ENCODE data around the gene TRABD2B.

Gene TRABD2B

GRCh38 chr1:47816325-47817071 is 180.7 kb downstream of the TRABD2B start:
- no peak for DNase-seq (ENCODE audit: low read depth in 1 of 2, low spot score in 1 of 2)
- no peak for TF ChIP-seq JUND (IDR thresholded peaks at IDR 0.05; ENCODE audit: low read depth)
- in situ Hi-C loops (cut with HindIII; ENCODE audit: low pct_unique_long_range_greater_than_20kb, low sequenced_read_pairs), result no loop called here

- DNase-seq (ENCODE audit: low read depth in 1 of 2, low spot score in 1 of 2), result no peak
- in situ Hi-C loops (cut with HindIII; ENCODE audit: low pct_unique_long_range_greater_than_20kb, low sequenced_read_pairs), result no loop called here
- TF ChIP-seq JUND (IDR thresholded peaks at IDR 0.05; ENCODE audit: low read depth), result no peak
Measured at GRCh38 chr1:47814612-47815395, 182.4 kb downstream of the TRABD2B start.

DNA sequence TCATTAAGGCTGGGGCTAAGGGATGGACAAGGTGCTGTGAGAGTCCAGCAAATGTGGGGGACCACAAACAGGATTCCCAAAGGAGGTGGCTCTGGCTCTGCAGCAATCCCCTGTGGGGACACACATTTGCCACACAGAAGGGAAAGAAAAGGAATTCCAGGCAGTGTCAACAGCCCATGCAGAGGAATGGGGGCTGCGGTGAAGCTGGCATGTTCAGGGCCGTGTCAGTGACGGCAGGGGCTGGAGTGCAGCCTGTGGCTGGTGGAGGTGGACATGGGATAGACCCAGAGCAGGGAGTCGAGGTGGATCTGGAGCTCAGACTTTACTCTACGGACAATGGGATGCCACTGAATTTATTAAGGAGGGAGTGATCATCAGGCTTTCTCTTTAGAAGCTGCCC is 183.2 kb downstream of the TRABD2B start:
- DNase-seq (ENCODE audit: low read depth in 1 of 2, low spot score in 1 of 2), result no peak
- in situ Hi-C loops (cut with HindIII; ENCODE audit: low pct_unique_long_range_greater_than_20kb, low sequenced_read_pairs), result no loop called here
- TF ChIP-seq JUND (IDR thresholded peaks at IDR 0.05; ENCODE audit: low read depth), result no peak

GRCh38 chr1:47812904-47813514 is 184.2 kb downstream of the TRABD2B start:
- in situ Hi-C loops (cut with HindIII; ENCODE audit: low pct_unique_long_range_greater_than_20kb, low sequenced_read_pairs), result no loop called here
- no peak for DNase-seq (ENCODE audit: low read depth in 1 of 2, low spot score in 1 of 2)
- no peak for TF ChIP-seq JUND (IDR thresholded peaks at IDR 0.05; ENCODE audit: low read depth)

GRCh38 chr1:47810964-47811682 is 186.1 kb downstream of the TRABD2B start:
- TF ChIP-seq JUND (IDR thresholded peaks at IDR 0.05; ENCODE audit: low read depth), result no peak
- DNase-seq (ENCODE audit: low read depth in 1 of 2, low spot score in 1 of 2), result no peak
- in situ Hi-C loops (cut with HindIII; ENCODE audit: low pct_unique_long_range_greater_than_20kb, low sequenced_read_pairs), result no loop called here

- in situ Hi-C loops (cut with HindIII; ENCODE audit: low pct_unique_long_range_greater_than_20kb, low sequenced_read_pairs), result no loop called here
Measured at GRCh38 chr1:47809301-47810084, 187.7 kb downstream of the TRABD2B start.

DNA sequence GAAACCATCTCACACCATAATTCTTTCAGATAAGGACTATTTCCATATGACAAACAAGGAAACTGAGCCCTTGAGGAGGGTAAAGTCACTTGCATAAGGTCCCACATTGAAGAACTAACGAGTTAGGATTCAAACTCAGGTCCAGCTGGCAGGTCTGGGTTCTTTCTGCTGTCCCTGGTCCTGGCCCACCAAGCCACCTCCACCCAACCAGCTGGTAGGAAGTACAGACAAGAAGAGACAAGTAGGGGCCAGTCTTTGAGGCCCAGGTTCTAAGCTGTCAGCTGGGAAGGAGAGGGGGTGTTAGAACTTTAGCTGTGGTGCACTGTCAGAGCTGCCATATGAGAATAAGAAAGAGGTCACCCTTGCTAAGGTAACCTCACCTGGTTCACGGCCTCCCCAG is 188.6 kb downstream of the TRABD2B start:
- no peak for TF ChIP-seq JUND (IDR thresholded peaks at IDR 0.05; ENCODE audit: low read depth)
- no peak for DNase-seq (ENCODE audit: low read depth in 1 of 2, low spot score in 1 of 2)
- in situ Hi-C loops (cut with HindIII; ENCODE audit: low pct_unique_long_range_greater_than_20kb, low sequenced_read_pairs), result no loop called here

More at GRCh38 chr1:47809301-47810084, 187.7 kb downstream of the TRABD2B start:
- peak in 1 of 2 experiments; percentile 64 for DNase-seq (ENCODE audit: low read depth in 1 of 2, low spot score in 1 of 2)
- TF ChIP-seq JUND (IDR thresholded peaks at IDR 0.05; ENCODE audit: low read depth), result no peak

DNA sequence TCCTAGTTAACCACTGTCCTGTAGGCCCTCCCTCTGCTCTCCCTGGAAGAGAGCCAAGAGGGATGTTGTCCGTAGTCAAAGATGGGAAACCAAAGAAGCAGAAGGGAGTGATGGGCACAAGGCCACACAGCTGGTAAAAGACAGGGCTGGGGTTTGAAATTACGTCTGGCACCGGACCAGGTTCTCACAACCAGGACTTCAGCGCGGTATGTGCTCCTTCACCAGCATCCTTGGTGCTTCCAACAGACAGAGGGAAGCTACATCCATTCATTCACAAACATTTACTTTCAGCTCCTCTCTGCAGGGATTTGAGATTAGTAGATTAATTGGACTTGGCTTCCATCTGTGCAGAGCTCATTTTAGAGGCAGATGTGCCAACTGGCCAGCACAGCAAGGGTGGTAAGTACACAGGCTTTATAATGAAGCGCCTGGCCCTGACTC is 191.2 kb downstream of the TRABD2B start:
- TF ChIP-seq JUND (IDR thresholded peaks at IDR 0.05; ENCODE audit: low read depth), result no peak
- in situ Hi-C loops (cut with HindIII; ENCODE audit: low pct_unique_long_range_greater_than_20kb, low sequenced_read_pairs), result no loop called here
- DNase-seq (ENCODE audit: low read depth in 1 of 2, low spot score in 1 of 2), result no peak

DNA sequence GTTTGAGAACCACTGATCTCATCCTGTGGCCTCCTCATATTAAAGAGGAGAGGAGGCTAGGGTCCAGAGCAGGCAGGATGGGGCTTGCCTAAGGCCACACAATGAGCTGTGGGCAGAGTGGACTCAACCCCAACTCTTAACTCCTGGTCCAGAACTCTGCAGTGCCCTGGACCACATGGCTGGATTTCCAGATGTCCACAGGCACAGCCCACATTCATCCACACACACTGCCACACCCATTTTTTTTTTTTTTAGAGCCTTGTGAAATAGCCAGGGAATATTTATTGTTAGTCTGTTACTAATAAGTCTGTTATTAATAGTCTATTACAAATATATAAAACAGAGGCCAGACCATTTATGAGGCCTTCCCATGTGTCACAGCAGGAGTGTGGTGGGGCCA is 192.2 kb downstream of the TRABD2B start:
- in situ Hi-C loops (cut with HindIII; ENCODE audit: low pct_unique_long_range_greater_than_20kb, low sequenced_read_pairs), result no loop called here
- no peak for TF ChIP-seq JUND (IDR thresholded peaks at IDR 0.05; ENCODE audit: low read depth)
- no peak for DNase-seq (ENCODE audit: low read depth in 1 of 2, low spot score in 1 of 2)

- in situ Hi-C loops (cut with HindIII; ENCODE audit: low pct_unique_long_range_greater_than_20kb, low sequenced_read_pairs), result no loop called here
- TF ChIP-seq JUND (IDR thresholded peaks at IDR 0.05; ENCODE audit: low read depth), result no peak
- no peak for DNase-seq (ENCODE audit: low read depth in 1 of 2, low spot score in 1 of 2)
Measured at GRCh38 chr1:47803815-47804501, 193.2 kb downstream of the TRABD2B start.

DNA sequence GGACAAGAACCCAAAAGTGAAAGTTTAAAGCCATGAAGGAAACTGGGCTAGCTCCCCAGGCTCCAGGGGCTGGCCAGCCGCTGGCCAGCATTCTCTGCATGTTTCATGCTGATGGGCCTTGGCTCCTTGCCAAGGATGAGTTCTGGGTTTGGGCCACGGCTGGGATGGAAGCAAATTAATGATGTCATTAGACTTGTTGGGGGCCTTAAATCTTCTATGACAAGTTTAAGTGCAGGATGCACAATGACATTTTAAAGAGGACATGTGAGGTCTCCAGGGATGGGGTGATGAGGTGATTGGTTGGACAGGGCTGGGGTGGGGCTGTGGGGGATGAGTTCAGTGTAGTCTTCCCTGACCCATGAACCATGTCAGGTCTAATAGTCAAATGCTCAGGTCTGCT is 199.6 kb downstream of the TRABD2B start:
- in situ Hi-C loops (cut with HindIII; ENCODE audit: low pct_unique_long_range_greater_than_20kb, low sequenced_read_pairs), result no loop called here
- no peak for DNase-seq (ENCODE audit: low read depth in 1 of 2, low spot score in 1 of 2)
- no peak for TF ChIP-seq JUND (IDR thresholded peaks at IDR 0.05; ENCODE audit: low read depth)
